Activated T-cell treated with anti-CD3 and anti-CD28 coated beads, Interleukin-2, amount 50 U/mL, for 24 hours (primary cell): ENCODE measurements around the gene BNIP3.

Source experiments
- DNase-seq: peaks from one replicate; pipeline ENCODE4 v3.0.0-alpha.2; 2020
- H3K27ac Mint-ChIP-seq: 2 replicates; pipeline ENCODE4 v1.8.0; 2020; ENCODE audit warnings: mild to moderate bottlenecking, mixed read lengths
- H3K27me3 Mint-ChIP-seq: 2 replicates; pipeline ENCODE4 v1.8.0; 2020; ENCODE audit warnings: mixed read lengths
- H3K36me3 Mint-ChIP-seq: 2 replicates; pipeline ENCODE4 v1.8.0; 2020; ENCODE audit warnings: low read depth, mixed read lengths
- H3K4me1 Mint-ChIP-seq: 2 replicates; pipeline ENCODE4 v1.8.0; 2020; ENCODE audit warnings: low read depth, mixed read lengths
- H3K4me3 Mint-ChIP-seq: 2 replicates; pipeline ENCODE4 v1.8.0; 2020; ENCODE audit warnings: mild to moderate bottlenecking, moderate library complexity, mixed read lengths
- H3K9me3 Mint-ChIP-seq: 2 replicates; pipeline ENCODE4 v1.8.0; 2020; ENCODE audit warnings: mixed read lengths

The BNIP3 gene

GRCh38 chr10:132010483-132010882 is 28.8 kb upstream of the BNIP3 start:
- no peak for DNase-seq
- Mint-ChIP-seq H3K9me3 (peaks cover 4% of the 10 kb centered on the region), H3K4me1 (peaks cover 4% of the 10 kb centered on the region), H3K27ac (no peak overlapping the region), H3K27me3 (peaks cover 21% of the 10 kb centered on the region), H3K4me3 (no peak overlapping the region), H3K36me3 (no peaks in the 10 kb centered on the region)

GRCh38 chr10:132009575-132009974 is 27.9 kb upstream of the BNIP3 start:
- no peak for DNase-seq
- Mint-ChIP-seq H3K27me3 (peaks cover 26% of the 10 kb centered on the region), H3K27ac (no peak overlapping the region), H3K4me1 (peaks cover 10% of the 10 kb centered on the region), H3K9me3 (peaks cover 4% of the 10 kb centered on the region), H3K4me3 (no peak overlapping the region), H3K36me3 (no peaks in the 10 kb centered on the region)

- H3K9me3 Mint-ChIP-seq, result peaks cover 4% of the 10 kb centered on the region
- peaks cover 26% of the 10 kb centered on the region for H3K27me3 Mint-ChIP-seq
- no peak for DNase-seq
- H3K4me3 Mint-ChIP-seq, result no peak overlapping the region
- H3K4me1 Mint-ChIP-seq, result peaks cover 10% of the 10 kb centered on the region
- H3K36me3 Mint-ChIP-seq, result no peaks in the 10 kb centered on the region
- no peak overlapping the region for H3K27ac Mint-ChIP-seq
Measured at GRCh38 chr10:132007681-132008080, 26.0 kb upstream of the BNIP3 start.

- H3K27ac Mint-ChIP-seq, result no peak overlapping the region
- H3K36me3 Mint-ChIP-seq, result no peaks in the 10 kb centered on the region
- no peak overlapping the region for H3K4me3 Mint-ChIP-seq
- no peak for DNase-seq
- H3K27me3 Mint-ChIP-seq, result peaks cover 26% of the 10 kb centered on the region
- H3K4me1 Mint-ChIP-seq, result peaks cover 11% of the 10 kb centered on the region
- peaks cover 4% of the 10 kb centered on the region for H3K9me3 Mint-ChIP-seq
Measured at GRCh38 chr10:132006966-132007365, 25.2 kb upstream of the BNIP3 start.

GRCh38 chr10:132005147-132005546 is 23.4 kb upstream of the BNIP3 start:
- no peaks in the 10 kb centered on the region for H3K36me3 Mint-ChIP-seq
- H3K4me3 Mint-ChIP-seq, result no peak overlapping the region
- H3K27me3 Mint-ChIP-seq, result peaks cover 26% of the 10 kb centered on the region
- DNase-seq, result no peak
- H3K4me1 Mint-ChIP-seq, result peaks cover 11% of the 10 kb centered on the region
- peak overlapping the region; percentile 49 for H3K27ac Mint-ChIP-seq
- peaks cover 4% of the 10 kb centered on the region for H3K9me3 Mint-ChIP-seq

- no peaks in the 10 kb centered on the region for H3K36me3 Mint-ChIP-seq
- peaks cover 11% of the 10 kb centered on the region for H3K4me1 Mint-ChIP-seq
- no peak overlapping the region for H3K27ac Mint-ChIP-seq
- peaks cover 4% of the 10 kb centered on the region for H3K9me3 Mint-ChIP-seq
- H3K27me3 Mint-ChIP-seq, result peaks cover 18% of the 10 kb centered on the region
- H3K4me3 Mint-ChIP-seq, result no peak overlapping the region
- no peak for DNase-seq
Measured at GRCh38 chr10:132004052-132004451, 22.3 kb upstream of the BNIP3 start.

- H3K36me3 Mint-ChIP-seq, result no peaks in the 10 kb centered on the region
- peaks cover 4% of the 10 kb centered on the region for H3K9me3 Mint-ChIP-seq
- H3K27me3 Mint-ChIP-seq, result peaks cover 13% of the 10 kb centered on the region
- H3K27ac Mint-ChIP-seq, result no peak overlapping the region
- H3K4me3 Mint-ChIP-seq, result no peak overlapping the region
- peaks cover 11% of the 10 kb centered on the region for H3K4me1 Mint-ChIP-seq
- no peak for DNase-seq
Measured at GRCh38 chr10:132003282-132003924, 21.7 kb upstream of the BNIP3 start.

- Mint-ChIP-seq H3K27ac (no peak overlapping the region), H3K4me3 (no peak overlapping the region), H3K9me3 (peaks cover 4% of the 10 kb centered on the region), H3K4me1 (peaks cover 11% of the 10 kb centered on the region), H3K27me3 (peaks cover 8% of the 10 kb centered on the region), H3K36me3 (no peaks in the 10 kb centered on the region)
- DNase-seq, result no peak
Measured at GRCh38 chr10:132002004-132002403, 20.3 kb upstream of the BNIP3 start.

- no peaks in the 10 kb centered on the region for H3K36me3 Mint-ChIP-seq
- peaks cover 10% of the 10 kb centered on the region for H3K4me1 Mint-ChIP-seq
- H3K27ac Mint-ChIP-seq, result no peak overlapping the region
- peaks cover 4% of the 10 kb centered on the region for H3K9me3 Mint-ChIP-seq
- no peak for DNase-seq
- H3K27me3 Mint-ChIP-seq, result peaks cover 5% of the 10 kb centered on the region
- H3K4me3 Mint-ChIP-seq, result no peak overlapping the region
Measured at GRCh38 chr10:132001238-132001972, 19.7 kb upstream of the BNIP3 start.

GRCh38 chr10:131998845-131999681 is 17.3 kb upstream of the BNIP3 start:
- Mint-ChIP-seq H3K27me3 (no peaks in the 10 kb centered on the region), H3K4me3 (no peak overlapping the region), H3K27ac (no peak overlapping the region), H3K9me3 (no peaks in the 10 kb centered on the region), H3K36me3 (no peaks in the 10 kb centered on the region), H3K4me1 (peaks cover 1% of the 10 kb centered on the region)
- no peak for DNase-seq

GRCh38 chr10:131998050-131998844 is 16.5 kb upstream of the BNIP3 start:
- Mint-ChIP-seq H3K27me3 (no peaks in the 10 kb centered on the region), H3K4me1 (peaks cover 1% of the 10 kb centered on the region), H3K36me3 (no peaks in the 10 kb centered on the region), H3K27ac (no peak overlapping the region), H3K9me3 (no peaks in the 10 kb centered on the region), H3K4me3 (no peak overlapping the region)
- no peak for DNase-seq

- no peaks in the 10 kb centered on the region for H3K36me3 Mint-ChIP-seq
- no peak overlapping the region for H3K4me3 Mint-ChIP-seq
- no peaks in the 10 kb centered on the region for H3K9me3 Mint-ChIP-seq
- H3K4me1 Mint-ChIP-seq, result peaks cover 1% of the 10 kb centered on the region
- H3K27me3 Mint-ChIP-seq, result no peaks in the 10 kb centered on the region
- DNase-seq, result no peak
- no peak overlapping the region for H3K27ac Mint-ChIP-seq
Measured at GRCh38 chr10:131997366-131998049, 15.8 kb upstream of the BNIP3 start.

- Mint-ChIP-seq H3K36me3 (no peaks in the 10 kb centered on the region), H3K4me3 (no peak overlapping the region), H3K27me3 (no peaks in the 10 kb centered on the region), H3K4me1 (no peaks in the 10 kb centered on the region), H3K27ac (no peak overlapping the region), H3K9me3 (no peaks in the 10 kb centered on the region)
- DNase-seq, result no peak
Measured at GRCh38 chr10:131996466-131997365, 15.0 kb upstream of the BNIP3 start.
